GM23338 (cell line): ENCODE measurements around the gene RPL10A.

Source experiments
- EZH2phosphoT487 ChIP-seq: fragments of 200-600 bp; sonication (generic); IDR thresholded peaks from one replicate; pipeline ENCODE4 v1.8.1; 2018; ENCODE audit warnings: antibody characterized with exemption; ENCODE audit not compliant: unreplicated experiment
- POLR2AphosphoS5 ChIP-seq: IDR thresholded peaks from 2 replicates; pipeline ENCODE4 v1.6.1; 2016; ENCODE audit warnings: antibody characterized with exemption, low read depth
- REST ChIP-seq: IDR thresholded peaks from one replicate; pipeline ENCODE4 v1.6.1; 2018; ENCODE audit warnings: antibody characterized with exemption; ENCODE audit not compliant: unreplicated experiment

- no peak for TF ChIP-seq REST
- TF ChIP-seq EZH2phosphoT487 = no peak
- no peak for TF ChIP-seq POLR2AphosphoS5
These were observed 40.3 kb downstream of the RPL10A start for GRCh38 chr6:35508542-35508941.
